ENCODE results near the gene HNRNPA3.
"Not testable (repeated sequence)": the region's sequence is repeated elsewhere in the genome, so short reads cannot be mapped to it uniquely, and the experiment has no call there.

Gene HNRNPA3

DNA sequence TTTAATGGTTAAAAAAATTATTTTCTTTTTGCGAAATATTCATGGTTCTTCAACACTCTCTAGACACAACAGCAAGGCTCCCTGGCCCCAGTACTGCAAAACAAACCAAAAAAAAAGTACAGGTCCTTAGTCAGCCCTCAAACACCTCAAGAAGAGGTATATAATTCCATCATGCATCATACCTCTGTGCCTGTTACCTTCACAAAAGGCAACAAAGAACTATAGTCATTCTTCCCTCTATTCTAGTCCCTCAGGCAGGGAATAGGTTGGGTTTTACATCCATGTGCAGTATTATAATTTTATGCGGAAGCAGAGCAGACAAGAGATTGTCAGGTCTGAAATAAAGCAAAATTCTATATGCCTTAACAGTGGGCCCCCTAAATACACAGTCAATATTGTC, 43.4 kb downstream of the HNRNPA3 start:
- no peak for FAIRE-seq

DNA sequence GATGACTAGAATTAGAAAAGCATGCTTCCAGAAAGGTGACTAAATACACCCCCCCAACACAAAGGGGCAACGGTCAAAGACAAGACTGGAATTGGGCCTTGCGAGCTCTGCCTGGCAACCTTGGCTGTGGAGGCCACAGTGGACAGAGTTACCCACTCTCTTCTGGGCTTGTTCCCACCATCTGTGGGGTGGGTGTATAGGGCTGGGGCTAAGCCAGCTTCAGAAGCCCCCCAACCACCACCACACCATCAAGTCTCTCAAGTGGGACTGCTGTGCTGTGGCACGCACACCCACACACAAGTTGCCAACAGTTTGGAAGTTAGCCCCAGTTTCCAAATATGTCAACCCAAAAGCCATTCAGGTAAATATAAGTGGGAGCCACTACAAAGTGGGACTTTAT, 44.1 kb downstream of the HNRNPA3 start:
- no peak for FAIRE-seq

DNA sequence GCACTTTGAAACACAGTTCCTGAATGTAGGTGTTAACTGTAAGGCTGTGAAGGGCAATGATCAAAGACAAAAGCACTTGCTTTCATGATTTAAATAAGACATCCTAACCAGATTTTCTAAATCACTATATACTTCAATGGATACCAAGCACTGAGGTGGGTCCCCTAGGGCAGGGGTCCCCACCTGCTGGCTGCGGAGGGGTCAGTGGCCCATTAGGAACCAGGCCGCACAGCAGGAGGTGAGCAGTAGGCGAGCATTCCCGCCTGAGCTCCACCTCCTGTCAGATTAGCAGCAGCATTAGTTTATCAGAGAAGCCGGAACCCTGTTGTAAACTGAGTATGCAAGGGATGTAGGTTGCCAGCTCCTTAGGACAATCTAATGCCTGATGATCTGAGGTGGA, 44.9 kb downstream of the HNRNPA3 start:
- no peak for FAIRE-seq

DNA sequence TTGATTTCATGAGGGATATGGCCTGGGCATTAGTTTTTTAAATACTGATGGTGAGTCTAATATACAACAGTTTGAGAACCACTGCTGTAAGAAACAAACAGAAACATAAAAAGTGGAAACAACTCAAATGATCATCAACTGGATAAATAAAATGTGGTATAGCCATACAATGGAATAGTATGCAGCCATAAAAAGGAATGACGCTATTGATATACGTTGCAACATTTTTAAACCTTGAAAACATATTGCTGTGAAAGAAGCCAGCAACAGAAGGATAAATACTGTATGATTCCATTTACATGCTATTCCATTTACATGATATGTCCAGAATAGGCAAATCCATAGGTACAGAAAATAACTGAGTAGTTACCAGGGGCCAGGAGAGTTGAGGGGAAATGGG, 45.5 kb downstream of the HNRNPA3 start:
- FAIRE-seq, result no peak

DNA sequence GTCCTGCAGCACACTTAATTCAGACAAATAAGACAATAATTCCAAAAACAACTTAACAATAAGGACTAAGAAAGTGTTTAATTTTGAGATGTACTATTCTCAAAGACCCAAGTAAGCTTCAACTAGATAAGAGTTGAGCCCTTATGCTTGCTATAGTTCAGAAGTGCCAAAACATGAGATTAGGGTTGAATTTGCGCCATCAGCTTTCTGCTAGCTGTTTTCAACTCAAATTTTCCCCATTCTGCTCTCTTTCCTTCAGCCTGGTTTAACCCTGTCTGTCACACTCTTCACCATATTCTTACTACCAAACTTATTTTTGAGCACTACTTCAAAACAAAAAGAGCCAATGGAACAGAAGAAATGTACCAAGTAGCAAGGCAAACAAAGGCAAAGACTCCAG, 47.8 kb downstream of the HNRNPA3 start:
- FAIRE-seq, result no peak

DNA sequence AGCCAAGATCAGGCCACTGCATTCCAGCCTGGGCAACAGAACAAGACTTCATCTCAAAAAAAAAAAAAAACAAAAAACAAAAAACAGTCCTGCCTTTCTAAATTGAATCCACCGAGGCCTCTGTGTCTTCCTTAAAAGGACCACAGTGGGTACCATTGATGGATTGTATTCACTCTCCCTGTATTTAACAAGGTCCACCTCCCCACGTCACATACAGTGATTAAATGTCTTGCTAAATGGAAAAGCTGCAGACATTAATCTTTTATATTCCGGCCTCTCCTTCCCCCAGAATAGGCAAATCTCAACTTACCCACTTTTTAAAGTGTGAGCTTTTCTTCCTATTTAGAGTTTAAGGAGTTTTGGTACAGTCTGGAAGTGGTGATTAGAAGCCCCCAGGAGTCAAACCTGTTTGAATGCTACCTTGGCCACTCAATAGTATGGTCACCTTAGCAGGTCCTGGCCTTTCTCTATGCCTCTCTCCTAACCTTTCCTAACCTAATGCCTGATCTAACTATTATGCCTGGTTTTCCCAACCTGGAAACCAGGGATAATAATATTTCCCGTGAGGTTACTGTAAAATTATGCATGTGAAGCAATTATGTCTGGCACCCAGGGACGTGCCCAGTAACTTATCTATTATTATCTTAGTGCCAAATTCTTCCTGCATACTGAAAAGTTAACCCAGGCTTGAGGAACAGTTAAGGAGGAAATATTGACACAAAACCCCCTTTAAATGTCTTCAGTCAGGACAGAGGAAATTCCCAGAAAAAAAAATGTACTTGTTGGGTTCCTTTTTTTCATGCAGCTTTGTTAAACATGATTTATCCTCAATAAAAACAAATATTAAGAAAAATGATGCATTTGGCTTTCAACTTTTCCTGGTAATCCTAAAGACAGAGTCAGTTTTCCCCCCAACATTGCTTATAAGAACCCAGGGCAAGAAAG, 48.8 kb downstream of the HNRNPA3 start:
- no peak for FAIRE-seq

DNA sequence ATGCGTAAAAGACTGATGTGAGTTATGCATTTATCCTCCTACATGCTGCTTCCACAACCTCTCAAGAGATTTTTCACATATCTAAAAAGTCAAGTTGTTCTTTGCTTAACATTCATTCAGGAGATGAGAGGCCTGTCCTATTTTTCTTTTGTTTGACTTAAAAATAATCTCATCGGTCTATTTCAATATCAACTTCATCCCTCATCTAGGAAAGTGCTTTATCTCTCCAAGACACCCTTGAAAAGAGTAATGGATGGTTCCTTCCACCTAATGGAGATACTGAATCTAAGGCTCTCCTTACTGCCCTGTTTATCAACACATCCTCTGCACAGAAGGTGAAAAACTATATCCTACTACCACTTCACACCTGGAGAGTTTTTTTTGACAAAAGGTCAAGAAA, 49.5 kb downstream of the HNRNPA3 start:
- FAIRE-seq, result no peak

DNA sequence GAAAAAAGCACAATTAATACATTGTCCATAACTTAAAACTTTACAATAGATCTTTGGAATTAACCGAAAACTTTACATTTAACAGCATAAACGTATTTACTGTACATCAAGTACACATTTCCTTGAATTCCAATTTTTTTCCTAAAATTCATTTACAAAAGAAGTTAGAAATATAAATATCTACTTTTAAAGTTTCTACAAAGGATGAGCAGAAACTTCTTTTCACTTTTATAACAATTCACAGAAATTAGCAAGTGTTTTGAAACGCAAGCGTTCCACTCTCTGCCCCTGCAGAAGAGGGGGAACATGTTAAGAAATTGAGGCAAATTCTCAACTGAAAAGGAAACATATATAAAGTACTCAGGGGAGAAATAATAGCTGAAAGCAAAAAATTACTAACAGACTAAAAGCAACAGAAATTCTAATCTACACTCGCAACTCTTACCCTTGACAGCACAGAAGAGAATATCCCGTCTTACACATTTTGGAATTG, 50.4 kb downstream of the HNRNPA3 start:
- peak; percentile 24 for FAIRE-seq

DNA sequence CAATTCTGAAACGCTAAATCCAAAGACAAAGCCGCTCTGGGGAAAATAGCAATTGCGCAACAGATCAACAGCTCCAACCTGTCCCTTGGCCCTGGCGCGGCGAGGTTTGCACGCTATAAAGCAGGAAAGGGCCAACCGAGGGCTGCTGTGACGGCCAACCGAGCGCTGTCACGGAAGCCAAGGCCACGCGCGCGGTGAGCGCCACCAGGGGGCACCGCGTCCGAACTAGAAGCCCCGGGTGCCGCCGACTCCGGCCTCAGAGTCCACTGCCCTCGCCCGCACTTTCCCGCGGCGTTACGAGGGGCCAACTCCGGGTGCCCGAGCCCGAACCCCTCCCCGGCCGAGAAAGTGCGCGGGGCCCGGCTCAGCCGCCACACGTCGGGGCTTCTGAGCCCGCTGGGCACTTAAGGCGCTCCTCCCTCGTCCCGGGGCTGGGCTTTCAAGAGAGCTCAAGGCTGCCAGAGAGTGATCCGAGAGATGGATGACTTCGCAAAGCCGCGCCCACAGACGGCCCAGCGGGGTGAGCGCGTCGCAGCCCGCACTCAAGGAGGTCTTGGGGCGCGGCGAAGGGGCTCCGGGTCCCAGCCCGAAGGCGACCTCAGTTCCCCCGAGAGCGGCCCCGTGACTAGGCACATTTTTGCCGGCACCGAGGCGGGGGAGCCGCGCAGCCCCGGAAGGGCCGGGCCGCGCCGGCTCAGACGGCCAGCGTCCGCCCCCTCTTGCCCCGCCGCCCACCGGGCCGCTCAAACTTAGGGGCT, 51.0 kb downstream of the HNRNPA3 start:
- FAIRE-seq, result peak; percentile 51

DNA sequence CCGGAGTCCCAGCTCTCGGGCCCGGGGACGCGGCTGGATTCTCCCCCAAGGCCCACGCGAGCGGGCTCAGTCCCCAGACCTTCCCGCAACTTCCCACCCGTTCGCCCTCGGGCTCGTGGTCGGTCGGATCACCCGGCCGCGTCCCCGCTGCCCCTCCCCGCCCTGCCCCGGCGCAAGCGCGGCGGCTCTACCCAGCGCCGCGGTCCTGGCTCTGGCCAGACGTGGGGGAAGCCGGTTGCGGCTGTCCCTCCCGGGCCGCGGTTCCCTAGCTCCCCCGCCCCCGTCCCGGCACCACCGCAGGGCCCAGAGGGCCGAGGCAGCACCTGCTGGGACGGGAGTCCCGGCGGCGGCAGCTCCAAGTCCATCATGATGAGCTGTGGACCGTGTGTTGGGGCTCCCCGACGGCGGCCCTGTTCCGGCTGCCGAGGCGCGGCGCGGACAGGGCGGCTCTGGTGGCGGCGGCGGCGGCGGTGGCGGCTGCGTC, 51.7 kb downstream of the HNRNPA3 start:
- no peak for FAIRE-seq

DNA sequence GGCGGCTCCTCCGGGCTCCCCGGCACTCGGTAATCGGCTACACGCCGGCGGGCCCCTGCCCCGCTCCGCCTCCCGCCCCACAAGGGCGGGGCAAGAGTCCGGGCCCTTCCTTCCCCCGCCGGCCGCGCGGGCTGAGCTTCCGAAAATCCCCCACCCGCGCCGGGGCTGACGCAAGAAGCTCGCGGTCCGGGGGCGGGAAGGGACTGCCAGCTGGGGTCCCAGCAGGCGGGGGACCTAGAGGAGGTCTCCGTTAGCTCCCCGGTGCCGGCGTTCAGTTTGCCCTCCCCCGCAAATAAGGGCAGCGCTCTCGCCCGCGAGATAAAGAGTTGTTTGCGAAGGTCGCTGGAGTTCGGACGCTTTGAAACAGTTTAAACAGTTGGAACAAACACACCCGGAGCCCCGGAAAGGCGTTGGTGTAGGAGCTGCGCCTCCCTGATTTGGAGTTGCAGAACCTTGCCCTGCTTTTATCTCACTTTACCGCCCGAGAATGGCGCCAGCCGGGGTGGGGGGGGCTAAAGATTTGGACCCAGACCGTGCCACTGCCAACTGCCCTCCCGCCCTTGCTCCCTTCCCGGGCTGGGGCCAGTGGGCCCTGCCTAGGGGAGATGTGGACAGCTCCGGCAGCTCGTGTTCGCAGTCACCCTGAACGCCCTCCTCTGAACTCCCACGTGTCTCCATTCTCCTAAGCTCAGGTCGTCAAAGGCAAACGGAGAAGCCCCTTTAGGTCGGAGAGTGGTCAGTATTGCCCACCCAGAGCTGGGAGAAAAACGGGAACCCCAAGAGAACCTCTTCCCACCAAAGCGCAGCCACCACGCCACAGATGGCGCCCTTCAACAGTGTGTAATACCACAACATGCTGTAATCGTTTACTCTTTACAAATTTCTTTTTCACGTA, 52.3 kb downstream of the HNRNPA3 start, which contains the start of gene NFE2L2:
Gene NFE2L2 (minus strand): TSS at position 35 of the 895 bp plus-strand sequence. CDS start 151 bp downstream, outside the sequence.
- peak; percentile 41 for FAIRE-seq

DNA sequence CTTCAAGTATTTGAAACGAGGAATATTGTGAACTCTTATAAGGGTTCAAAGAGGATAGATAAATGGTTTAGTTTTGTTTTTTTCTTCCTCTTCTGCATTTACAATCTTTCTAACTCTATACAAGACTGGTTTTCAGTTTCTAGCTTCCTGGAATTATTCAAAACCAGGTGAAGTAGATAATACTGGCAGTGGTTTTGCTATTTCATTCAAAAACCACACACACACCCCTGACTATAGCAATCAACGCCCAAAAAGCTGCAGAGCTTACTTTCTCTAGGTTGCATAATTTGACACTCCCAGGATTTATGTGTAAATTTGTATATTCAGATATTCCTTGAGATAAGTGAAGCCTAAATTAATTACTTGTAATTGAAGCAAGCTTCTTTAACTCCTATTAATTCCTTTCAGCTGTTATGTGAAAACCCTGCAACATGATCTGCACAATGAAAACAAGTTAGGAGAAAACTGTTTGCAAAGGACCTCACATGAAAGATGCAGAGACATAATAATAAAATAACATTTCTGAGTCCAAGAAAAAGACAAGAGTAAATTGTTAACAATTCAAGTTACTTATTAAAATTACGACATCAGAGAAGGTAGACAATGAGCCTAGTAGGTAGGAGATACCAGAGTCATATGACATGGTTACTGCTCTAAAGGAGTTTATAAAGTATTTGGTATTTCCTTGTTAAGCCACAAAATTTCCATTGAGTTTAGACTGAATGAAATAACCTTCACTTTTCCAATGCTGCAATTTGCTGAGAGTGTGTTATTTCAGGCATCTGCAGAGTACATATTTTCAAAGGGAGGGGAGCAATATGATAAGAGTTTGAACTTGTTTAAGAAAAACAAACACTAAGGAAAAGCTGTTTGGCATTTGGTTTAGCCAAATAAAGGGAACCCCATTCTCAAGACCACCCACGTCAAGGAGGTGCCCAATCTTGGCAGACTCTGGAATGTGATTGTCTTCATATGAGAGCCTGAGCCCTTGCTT, 53.5 kb downstream of the HNRNPA3 start:
- FAIRE-seq, result peak; percentile 88

DNA sequence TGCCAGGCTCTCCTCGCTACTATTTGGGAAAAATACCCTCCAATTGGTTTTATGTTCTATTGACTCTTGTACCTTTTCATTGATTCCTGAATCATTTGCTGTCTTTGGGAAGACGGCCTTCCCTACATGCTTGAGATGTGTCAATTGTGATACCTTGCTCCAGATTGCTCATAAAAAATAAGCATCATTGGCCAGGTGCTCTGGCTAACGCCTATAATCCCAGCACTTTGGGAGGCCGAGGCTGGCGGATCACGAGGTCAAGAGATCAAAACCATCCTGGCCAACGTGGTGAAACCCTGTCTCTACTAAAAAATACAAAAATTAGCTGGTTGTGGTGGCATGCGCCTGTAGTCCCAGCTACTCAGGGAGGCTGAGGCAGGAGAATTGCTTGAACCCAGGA, 54.4 kb downstream of the HNRNPA3 start:
- not testable (repeated sequence) for FAIRE-seq

DNA sequence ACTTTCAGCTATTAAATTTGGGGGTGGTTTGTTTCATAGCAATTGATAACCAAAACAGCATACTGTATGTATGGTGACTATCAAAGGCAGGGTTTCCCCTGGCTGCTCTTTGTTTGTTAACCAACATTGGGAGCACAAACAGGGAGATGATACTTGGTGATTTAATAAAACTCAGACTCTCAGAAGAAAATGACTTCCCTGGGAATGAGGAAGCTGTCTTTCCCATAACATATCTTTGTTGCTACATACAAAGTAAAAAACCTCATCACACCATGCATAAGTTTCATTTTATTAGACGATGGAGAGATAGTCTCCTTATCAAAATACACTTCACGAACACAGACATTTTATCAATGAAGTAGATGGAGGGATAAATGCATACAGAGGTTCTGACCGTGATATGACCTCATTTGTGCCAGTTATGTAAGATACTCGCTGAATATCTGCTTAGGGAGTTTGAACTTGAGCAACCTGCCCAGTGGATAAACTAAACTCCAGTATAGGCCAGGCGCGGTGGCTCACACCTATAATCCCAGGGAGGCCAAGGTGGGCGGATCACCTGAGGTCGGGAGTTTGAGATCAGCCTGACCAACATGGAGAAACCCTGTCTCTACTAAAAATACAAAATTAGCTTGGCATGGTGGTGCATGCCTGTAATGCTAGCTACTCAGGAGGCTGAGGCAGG, 55.7 kb downstream of the HNRNPA3 start:
- no peak for FAIRE-seq

DNA sequence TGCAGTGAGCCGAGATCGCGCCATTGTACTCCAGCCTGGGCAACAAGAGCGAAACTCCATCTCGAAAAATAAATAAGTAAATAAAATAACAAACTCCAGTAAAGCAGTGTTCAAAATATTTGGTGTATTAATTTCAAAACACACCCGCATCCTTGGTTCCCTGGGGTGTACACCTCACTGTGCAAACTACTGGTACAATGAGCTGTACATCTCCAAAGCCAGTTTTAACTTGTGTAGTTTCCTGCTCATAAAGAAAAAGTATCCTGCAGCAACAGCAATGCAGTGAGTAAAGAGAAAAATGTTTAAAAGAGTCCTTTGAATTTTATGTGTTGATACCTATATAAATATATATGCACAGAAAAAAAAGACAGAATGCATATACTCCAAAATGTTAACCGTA, 56.3 kb downstream of the HNRNPA3 start:
- FAIRE-seq, result no peak

DNA sequence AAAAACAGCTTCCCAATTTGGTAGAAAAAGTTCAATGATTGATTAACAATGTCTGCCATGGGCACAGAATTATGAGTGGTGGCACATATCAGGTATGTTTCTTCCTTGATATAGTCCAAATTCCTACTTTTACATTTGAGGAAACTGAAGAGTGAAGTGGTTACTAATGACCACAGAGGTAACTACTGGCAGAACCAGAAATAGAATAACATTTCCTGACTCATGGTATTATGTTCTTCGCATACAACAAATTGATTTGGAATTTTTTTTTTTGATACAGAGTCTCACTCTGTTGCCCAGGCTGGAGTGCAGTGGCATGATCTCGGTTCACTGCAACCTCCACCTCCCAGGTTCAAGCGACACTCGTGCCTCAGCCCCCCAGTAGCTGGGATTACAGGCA, 57.9 kb downstream of the HNRNPA3 start:
- no peak for FAIRE-seq

DNA sequence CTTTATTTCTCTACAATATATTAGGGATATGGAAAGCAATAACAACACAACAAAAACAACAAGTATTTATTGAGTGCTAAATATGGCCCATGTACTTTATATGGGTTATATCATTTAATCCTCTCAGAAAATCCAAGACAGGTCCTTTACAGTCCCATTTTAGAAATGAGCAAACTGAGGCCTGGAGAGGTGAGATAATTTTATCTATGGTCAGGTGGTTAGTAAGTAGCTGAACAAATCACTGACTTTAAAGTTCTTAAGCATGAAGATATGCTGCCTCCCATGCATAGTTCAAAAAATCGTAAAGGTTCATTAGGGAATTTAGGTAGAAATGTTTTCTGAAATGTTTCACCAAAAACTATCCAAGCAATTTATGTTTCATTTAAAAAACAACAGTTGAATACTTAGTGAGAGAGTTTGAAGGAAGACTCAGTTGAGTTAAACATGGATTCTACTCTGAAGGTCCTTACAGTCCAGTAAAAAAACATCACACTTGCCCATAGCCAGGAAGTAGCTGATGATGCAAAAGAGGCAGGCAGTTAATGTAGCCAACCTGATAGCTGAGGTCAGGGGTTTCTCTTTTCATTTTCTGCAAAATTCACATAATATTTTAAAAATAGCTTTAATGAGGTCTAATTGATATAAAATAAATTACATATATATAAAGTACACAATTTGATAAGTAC, 59.5 kb downstream of the HNRNPA3 start:
- no peak for FAIRE-seq

DNA sequence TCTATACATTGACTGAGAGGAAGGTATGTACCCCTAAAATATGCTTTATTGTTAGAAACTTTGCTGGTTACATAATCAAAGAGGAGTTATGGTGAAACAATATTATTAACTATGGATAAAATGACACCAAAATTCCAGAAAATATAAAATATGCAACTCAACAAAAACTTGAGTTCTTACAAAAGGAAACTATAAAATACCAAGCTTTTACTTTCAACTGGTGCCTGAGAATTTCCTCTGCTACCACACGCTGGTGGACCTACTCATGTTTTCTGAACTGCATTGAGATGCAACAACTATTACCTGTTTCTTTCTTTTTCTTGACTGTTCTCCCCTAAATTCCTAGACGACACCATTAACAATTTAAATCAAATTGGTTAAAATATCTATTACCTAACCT, 60.2 kb downstream of the HNRNPA3 start:
- no peak for FAIRE-seq

DNA sequence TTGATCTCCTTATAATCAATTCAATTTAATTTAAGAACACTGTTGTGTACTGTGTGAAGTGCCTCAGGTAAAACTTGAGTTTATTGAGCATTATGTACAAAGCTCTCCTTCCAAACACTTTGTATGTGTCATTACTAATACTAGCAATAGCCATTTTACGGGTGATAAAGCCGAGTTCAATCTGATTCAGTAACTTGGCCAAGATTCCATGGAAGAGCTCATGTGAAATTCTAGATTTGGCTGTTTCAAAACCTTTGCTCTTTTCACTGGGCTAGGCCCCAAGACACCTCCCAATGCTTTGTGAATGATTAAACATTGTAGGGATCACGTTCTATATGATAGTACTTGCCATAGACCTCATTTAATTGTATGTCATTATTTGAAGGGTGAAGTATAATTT, 60.8 kb downstream of the HNRNPA3 start:
- FAIRE-seq, result no peak

Data from islet of Langerhans (tissue), 1 donor.